Activated CD8-positive, alpha-beta memory T cell treated with anti-CD3 and anti-CD28 coated beads, Interleukin-2, amount 50 U/mL, for 1 hour (primary cell): ENCODE data around the gene CFAP97D1.

Experiments used
- DNase-seq: peaks from one replicate; pipeline ENCODE4 v3.0.0-alpha.2; 2020; ENCODE audit errors: extremely low read depth

CFAP97D1 gene

DNA sequence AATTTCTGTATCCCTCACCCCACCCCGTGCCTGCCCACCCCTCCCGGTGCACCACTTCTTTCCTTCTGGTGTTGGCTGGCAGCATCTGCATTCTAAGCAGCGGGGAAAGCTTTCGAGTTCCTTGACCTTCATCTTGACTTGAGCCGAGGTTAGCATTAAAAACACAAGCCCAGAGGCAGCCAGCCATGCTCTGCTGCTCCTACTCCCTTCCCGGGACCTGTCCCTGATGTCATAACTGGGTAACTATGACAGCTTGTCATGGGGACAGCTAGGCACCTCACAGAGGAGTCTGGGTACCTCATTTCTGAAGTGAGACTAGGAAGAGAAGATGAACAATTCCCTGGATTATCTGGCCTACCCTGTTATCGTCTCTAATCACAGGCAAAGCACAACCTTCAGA lies at the start of gene CFAP97D1:
Gene CFAP97D1 (plus strand): TSS at position 301 of the 400 bp plus-strand sequence. CDS start 28 bp downstream, at position 329.
- no peak for DNase-seq

DNA sequence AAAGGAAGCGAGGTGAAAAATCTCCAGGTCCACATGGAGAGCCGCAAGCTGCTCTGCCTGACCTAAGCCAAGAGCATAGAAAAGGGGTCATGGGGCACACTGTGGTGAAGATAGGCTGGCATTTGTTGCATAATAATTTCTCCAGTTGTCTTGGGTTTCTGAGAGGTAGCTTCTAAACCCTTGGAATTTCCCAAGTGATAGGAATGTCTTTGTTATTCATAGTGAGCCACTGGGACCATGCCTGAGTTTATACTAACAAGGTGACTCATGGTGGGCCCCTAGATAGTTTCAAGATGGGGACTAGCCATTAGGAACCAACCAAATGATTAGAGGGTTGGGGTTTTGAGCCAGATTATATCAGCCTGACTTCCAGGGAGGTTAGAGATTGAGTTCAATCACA lies 47.3 kb upstream of the CFAP97D1 start:
- no peak for DNase-seq

DNA sequence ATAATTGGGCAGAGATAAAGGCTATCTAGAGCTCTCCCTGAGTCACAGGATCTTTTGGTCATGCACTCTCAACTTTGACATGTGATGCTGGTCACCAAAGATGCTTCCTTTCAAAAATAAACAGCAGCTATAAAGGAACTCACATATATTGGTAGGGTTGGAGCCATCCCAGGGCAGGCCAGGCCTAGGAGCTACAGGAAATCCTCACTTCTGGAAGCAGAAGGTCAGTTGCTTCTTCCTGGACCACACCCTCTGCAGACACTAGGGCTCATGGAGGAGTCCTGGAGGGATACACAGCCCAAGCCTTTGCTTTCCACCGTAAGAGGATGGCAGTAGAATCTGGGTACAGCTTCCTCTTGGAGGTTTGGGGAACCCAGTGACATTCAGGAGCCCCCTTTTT lies 46.3 kb upstream of the CFAP97D1 start:
- DNase-seq, result no peak

DNA sequence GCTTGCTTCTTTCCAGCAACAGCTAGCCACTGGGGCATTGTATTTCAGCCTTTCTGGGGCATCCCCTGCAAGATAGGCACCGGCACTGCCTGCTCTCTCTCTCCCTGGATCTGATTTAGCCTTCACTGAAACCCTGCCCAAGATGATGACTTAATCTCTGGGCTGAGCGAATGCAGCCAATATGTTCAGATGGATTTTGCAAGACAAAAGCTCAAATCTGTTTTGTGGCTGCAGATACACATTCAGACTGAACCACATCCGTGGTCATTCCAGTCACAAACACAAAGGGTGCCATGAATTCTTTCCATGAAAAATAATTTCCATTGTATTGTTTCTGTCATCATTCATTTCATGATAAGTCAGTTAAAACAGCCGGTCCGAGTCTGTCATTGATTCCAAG lies 45.9 kb upstream of the CFAP97D1 start:
- no peak for DNase-seq

DNA sequence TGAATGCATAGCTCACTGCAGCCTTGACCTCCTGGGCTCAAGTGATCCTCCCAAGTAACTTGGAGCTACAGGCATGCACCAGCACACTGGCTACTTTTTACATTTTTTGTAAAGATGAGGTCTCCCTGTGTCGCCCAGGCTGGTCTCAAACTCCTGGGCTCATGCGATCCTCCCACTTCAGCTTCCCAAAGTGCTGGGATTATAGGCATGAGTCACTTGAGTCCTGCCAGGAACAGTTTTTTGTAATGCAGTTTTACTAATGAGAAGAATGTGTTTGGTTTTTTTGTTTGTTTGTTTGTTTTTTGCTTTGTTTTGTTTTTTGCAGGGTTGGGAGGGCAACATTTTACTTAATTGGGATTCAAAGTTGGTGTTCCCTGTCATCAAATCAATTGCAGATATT lies 43.8 kb upstream of the CFAP97D1 start:
- no peak for DNase-seq

DNA sequence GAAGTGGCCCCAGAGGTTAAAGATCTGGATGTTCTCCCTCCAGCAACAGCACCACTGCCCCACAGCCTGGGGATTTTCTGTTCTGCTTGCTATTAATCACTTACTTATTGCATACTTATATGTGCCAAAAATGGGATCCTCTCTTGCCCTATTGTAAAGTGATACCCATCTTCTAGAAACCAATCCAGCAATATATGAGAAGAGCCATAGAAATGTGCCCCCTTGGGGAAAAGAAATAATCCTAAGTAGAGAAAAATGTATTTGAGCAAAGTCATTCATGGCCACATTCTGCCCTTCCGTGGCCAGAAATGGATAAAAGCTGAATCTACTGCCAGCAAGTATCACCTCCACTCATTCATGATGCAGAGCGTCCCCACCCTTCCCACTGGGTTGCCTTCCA lies 42.5 kb upstream of the CFAP97D1 start:
- DNase-seq, result no peak

DNA sequence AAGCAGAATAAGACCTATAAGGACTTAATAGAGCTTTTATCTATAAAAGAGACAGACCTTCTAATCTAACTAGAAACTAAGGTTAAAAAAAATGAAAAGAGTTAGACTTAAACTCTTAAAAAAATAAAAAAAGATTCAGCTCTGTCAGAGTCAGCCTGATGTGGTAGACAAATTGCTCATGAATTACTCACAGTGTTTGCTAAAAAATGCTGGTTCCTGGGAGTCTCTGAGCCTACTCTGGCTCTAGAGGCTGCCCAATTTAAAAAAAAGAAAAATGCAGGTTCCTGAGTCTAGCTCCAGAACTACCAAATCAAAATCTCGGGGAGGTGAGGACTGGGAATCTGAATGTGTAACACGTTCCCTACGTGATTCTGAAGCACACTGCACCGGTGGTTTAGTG lies 39.7 kb upstream of the CFAP97D1 start:
- no peak for DNase-seq

DNA sequence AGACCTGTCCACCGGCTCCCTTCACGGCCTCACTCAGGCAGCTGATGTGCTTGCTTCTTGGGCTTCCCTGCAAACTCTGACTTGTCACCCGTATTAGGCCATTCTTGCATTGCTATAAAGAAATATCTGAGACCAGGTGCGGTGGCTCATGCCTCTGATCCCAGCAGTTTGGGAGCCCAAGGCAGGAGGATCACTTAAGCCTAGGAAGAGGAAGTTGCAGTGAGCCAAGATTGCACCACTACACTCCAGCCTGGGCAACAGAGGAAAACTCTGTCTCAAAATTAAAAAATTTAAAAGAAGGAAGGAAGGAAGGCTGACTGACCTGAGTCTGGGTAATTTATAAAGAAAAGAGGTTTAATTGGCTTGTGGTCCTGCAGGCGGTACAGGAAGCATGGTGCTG lies 38.6 kb upstream of the CFAP97D1 start:
- no peak for DNase-seq

DNA sequence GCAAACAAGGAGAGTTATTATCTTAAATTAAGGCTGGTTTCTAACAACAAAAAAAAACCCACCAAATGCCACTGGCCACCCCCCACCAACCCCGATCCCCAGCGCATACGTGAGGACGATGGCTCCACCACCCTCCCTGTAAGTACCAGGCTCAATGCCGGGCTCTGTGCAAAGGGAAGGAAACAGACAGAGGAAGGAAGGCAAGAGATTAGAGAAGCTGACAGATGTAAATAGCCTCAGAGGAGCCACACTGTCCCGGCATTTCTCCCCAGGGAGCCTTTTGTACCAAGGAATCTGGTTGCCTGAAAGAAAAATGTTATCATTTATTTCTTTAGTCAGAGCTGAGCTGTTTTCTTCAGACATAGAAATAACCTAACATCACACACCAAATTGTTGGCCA lies 34.7 kb upstream of the CFAP97D1 start:
- no peak for DNase-seq

DNA sequence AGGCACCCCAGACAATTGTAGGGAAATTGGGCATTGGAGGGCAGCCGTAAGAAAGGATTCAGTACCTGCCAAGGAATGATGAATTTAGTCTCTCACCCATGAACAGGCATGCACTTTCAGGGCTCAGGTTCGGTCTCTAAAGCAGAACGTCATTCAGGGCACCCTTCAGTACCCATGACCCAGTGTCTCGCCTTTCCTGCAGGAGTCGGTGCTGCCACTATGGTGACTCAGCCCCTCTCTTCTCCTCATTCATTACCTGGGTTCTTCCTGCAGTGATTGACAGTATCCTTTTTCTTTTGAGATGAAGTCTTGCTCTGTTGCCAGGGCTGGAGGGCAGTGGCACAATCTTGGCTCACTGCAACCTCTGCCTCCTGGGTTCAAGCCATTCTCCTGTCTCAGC lies 30.1 kb upstream of the CFAP97D1 start:
- no peak for DNase-seq

DNA sequence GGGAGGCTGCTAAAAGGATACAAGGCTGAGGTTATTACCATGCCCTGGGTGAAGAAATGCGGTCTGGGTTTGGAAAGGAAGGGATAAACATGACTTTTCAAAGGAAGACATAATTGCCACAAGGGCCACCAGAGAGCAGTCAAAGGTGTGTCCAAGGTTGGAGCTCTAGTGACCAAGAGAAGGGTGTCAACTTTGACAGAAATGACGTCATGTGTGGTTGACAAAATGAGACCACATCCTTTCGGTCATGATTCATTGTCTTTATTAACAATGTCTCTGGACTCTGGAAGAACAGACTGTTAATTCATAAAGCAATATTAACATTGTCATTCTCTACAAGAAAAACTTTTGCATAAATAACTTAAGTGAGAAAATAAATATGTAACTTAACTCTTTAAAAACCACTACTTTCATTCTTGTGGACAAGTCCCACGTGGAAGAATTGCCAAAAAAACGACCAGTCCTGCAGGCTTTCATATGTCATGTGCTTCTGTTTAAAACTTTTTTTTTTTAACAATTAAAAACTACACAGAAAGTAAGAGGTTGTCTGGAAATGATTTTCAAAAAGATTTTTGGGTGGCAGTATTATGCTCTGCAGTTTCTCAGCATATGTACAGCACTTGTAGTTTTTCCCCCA lies 26.6 kb upstream of the CFAP97D1 start:
- no peak for DNase-seq

DNA sequence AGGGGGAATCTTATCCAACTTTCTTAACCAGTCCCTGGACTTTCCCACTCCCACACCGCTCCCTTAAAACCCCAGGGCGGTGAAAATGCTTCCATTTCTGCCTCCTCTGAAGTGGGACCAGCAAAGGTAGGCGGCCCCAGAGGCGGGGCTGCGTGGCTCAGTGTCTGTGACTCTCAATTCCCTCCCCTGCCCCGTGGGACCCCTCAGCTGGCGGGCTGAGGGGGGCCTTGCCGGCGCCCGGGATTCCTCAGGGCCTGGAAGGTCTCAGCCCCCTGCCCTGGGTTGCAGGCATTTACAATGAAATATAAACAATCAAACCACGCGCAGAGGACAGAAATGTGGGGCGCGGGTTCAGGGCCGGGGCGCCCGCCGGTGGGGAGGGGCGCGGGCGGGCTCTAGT lies 25.3 kb upstream of the CFAP97D1 start:
- DNase-seq, result no peak

DNA sequence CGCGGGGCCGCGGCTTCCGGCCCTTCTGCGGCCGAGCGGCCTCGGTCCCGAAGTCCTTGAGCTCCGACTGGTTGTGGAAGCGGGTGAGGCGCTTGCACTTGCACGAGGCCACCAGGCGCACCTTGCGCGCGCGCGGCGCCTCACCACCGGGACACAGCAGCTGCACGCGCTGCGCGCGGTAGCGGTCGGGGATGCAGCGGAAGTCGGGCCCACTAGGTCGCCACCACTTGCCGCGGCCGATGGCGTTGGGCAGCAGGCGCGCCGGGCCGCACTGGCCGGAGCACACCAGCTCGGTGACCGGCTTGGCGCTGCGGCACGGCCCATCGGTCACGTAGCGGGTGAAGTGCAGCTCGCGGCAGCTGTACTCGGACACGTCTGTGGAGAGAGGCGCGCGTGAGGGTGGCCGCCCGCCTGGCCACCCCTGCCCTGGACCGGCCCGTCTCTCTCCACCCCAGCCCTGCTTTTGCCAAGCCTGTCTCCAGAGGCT lies 24.8 kb upstream of the CFAP97D1 start:
- DNase-seq, result no peak

DNA sequence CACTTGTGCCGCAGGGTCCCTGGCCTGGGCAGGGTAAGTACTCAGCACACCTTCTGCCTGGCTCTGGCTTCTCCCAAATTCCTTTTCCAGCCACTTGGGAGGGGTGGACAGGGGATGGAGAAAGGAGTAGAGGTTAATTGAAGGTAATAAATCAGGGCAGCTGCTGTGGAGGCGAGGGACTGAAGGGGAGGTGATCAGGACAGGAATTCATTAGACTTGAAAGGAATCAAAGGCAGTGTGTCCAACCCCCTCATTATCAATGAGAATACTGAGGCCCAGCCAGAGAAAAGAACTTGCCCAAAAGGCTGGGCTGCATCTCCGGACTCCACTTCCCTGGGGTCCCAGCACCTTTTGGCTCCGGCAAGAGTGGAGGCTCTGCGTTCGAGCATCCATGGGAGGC lies 24.0 kb upstream of the CFAP97D1 start:
- DNase-seq, result no peak

DNA sequence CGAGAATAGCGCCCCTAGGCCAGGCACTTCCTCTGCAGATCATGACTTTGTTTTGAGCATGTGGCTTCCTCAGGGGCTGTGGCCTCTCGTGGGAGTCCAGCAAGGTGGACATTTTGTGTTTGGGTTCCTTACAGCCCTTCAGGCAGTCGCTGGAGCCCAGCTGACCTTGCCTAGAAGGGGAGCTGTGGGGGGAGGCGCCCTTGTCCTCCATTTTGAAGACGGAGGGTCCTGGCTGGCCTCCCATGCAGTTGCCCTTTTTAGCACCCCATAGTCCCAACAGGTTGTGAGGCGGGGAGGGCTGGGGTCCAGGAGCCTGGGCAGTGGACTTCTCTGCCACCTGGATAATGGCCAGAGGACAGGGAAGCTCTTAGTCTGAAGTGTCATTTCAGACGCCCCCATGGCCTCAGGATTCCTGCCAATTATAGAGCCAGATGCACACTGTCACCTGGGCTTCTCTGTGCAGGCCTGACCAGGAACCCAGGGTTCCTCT lies 23.0 kb upstream of the CFAP97D1 start:
- no peak for DNase-seq

DNA sequence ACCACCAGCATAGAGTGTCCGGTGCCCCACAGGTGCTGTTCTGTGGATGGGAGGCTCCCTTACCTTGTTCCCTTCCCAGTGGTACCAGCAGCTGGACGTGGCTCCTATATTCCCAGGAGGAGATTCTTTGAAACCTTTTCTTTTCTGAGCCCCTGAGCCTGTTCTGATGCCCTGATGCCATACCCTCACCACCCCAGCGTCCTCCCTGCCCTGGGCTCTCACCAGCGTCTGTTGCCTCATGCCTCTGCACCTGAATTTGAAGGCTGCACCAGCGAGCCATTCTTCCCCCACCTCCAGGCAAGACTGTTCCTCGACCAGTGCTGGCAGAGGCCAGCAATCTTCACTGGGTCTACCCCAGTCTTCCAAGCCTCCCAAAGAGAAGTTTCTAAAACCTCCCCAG lies 22.1 kb upstream of the CFAP97D1 start:
- DNase-seq, result no peak

DNA sequence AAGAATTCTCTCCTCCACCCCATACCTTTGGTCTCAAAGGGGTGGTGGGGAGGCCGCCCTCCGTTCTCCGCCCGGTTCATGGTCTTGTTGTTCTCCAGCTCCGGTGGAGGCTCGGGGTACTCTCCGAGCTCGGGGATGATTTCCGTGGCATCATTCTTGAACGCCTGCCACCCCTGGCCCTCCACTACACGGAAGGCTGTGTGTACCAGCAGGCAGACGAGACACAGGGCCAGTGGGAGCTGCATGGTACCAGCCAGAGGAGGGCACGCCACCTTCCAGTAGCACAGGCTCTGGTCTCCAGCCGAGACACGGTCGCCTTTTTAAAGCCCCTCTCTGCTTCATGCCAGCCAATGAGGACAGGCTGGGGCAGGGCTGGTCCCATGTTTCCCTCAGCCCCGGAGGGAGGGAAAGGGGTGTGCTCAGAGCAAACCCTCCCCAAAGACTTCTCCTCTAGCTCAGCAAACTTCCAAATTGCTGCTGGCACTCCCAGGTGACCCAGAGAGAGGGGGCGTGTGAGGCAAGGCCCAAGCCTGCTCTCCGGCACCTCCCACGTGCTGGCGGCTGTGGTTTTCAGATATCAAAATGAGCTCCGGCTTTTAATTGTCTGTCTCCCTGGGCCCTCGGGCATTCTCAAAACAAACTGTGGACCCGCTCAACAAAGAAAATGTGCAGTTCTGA lies 21.6 kb upstream of the CFAP97D1 start, which contains the start of gene SOST:
Gene SOST (minus strand): TSS at position 295 of the 678 bp plus-strand sequence. CDS start 50 bp downstream, at position 245.
- no peak for DNase-seq

DNA sequence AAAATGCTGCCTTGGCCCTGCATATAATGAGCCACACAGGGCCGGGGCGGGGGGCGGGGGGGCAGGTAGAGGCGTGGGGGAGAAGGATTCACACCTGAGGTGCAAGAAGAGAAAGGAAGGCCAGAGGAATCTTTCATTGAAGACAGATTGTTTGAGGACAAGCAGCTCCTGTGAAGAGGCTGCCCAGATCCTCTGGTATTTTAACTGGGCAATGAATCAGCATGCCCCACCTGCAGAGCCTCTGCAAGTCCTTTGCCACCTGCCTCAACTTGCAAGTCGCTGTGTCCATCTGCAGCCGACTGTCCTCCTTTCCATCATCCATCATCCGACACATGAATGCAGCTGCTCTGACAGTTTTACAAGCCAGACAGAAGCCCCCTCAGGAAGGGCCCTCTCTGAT lies 20.4 kb upstream of the CFAP97D1 start:
- no peak for DNase-seq

DNA sequence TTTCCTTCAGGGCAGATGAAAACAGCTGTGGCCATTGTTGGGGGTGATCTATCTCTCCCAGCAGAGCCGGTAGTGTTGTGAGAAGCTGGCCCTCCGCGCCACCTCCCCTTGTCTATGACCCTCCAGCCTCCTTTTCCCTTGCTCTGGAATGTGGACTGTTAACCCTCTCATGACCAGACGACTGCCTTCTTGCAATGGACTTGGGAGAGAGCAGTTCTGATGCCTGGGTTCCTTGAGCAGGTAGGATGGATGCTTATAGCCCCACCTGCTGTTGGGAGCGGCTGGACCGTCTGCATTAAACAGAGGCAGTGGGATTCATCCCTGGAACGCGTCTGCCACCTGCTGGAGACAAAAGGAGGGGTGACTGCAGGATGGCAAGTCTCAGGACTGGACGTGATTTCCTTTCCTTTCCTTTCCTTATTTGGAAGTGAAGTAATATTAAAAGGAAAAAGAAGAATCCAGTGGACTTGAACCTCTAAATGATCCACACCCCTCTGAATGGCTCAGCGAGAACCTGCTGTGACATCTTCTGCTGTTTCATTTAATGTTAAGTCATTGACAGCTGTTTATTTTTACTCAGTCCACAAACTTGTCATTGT lies 19.9 kb upstream of the CFAP97D1 start:
- DNase-seq, result peak; percentile 77

DNA sequence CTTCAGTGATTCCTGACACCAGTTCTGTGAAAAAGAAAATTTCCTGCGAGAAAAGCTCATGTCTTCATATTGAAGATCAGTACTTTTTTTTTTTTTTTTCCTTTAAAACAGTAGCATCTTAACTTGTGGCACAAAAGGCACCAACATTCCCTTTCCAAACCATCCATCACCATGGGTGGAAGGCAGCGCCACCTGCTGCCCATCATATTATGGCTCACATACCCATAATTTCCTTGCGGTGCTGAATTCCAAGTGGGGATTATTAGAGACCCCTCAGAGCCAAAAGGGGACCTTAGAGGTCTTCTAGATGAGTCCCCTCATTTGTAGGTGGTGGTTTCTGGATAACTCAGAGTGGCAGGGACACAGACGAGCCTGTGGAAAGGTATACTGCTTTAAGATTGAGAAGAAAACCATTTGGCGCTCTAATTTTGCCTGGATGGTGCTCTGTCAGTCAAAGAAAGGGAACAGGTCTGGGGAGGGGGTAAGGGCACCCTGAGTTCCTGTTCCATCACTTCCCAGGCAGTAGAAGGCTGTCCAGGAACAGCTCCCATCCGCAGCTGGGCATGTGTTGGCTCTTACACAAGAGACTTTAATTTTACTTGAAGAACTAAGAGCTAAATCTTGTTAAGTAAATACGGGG lies 13.7 kb upstream of the CFAP97D1 start:
- DNase-seq, result no peak

DNA sequence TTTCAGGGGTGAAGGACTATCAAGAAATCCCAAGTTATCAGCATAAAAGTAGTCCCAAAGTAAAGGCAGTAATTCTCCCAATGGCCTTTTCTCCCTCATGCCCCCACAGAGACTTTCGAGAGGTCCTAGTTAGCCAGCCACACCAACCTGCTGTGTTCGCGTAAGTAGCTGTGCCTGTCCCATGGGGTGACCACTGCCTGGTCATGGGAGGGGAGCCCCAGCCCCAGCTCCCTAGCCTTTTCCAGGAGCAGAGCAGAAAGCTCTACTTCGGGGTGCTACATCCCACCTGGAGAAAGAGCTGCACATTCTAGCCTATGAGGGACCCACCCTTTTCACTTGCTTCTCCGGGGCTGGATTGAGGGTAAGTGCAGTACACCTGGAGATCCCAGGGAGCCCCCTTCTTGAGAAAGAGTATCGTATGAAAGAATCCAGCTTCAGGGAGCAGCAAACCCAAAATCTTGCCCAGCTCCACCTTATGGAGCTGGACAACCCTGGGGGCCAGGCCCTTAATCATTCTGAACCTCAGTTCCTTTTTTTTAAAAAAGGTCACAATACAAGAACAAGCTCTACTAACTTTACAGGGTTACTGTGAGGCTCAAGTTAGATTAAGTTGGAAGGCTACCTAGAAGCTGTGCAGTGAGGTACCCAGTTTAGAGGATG lies 13.1 kb upstream of the CFAP97D1 start:
- DNase-seq, result no peak

DNA sequence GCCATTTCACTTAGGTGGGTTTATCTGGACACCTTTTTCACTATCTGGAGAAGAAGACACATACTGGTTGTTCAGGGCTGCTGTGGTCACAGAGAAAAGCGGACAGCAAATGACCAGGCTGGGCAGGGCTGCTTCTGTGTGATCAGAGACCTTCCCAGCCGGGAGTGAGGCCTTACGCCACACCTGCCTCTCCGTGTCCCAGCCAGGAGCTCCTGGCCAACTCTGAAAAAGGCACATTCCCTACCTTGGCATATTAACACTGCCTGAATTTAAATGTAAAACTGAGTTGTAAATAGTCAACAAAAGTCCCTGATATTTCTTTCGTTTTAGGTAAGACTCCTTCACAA lies 12.5 kb upstream of the CFAP97D1 start:
- DNase-seq, result no peak
